ENCODE measurements around the gene PDPN. TPM values are rescaled to one million over a fixed set of nuclear protein-coding genes. Genes with fewer than 3 reads are reported as not detected.
"Not testable (repeated sequence)": the region's sequence is repeated elsewhere in the genome, so short reads cannot be mapped to it uniquely, and the experiment has no call there.

Gene PDPN
- total RNA-seq, 1 experiment from 2014 or later = not detected

DNA sequence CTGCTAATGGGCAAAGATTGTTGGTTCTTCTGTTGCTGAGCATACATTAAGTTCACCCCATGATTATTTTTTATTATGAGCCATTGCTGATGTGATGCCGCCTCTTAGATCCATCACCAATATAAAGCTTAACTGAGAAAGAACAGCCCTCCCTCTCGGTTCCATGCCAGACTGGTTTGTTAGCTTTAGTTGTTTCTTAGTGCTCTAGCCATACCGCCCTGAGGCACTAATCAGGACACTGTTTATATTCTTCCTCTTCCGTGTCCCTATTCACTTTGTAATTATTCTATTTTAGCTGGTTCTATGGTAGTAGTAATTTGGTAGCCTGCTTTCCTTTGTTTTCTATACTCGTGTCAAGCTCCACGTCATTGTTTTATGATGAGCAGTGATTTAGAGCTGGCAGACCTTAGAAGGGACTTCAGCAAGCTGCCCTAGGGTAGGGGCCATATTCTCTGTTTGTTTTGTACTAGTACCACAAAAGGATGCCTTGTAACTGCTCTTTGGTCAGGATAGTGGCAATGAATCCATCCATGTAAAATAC lies 27.3 kb upstream of the PDPN start:
- CTCF ChIA-PET = no interaction called here

DNA sequence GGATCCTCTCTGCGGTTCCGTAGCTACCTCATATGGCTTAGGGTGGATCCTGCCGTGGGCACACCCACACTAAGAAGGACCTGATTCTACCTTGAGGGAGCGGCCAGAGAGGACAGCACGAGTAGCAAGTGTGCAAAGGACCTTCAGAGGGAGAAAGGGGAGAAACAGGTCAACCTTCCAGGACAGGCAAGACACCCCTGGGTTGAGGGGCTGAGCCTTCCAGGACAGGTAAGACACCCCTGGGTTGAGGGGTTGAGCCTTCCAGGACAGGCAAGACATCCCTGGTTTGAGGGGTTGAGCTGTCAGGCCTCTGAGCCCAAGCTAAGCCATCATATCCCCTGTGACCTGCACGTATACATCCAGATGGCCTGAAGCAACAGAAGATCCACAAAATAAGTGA lies 23.1 kb upstream of the PDPN start:
- no TSS peak for BruUV-seq (replicated peaks)
- Histone ChIP-seq H2AFZ (no peak overlapping the region), H3K4me3 (no peak overlapping the region), H3K36me3 (ENCODE audit: low read depth) (no peaks in the 10 kb centered on the region), H3F3A (ENCODE audit: insufficient read depth, low read depth) (no peaks in the 10 kb centered on the region), H3K9me3 (ENCODE audit: insufficient read depth, low read depth) (no peaks in the 10 kb centered on the region), H3K27me3 (ENCODE audit: insufficient read depth, low read depth) (peaks cover 56% of the 10 kb centered on the region), H3K9me2 (ENCODE audit: insufficient read depth) (no peaks in the 10 kb centered on the region), H3K27ac (no peak overlapping the region), H3K4me2 (no peak overlapping the region), H4K20me1 (ENCODE audit: insufficient read depth) (no peaks in the 10 kb centered on the region), H3K79me2 (ENCODE audit: low read depth) (no peaks in the 10 kb centered on the region), H3K4me1 (replicated peaks; ENCODE audit: insufficient read depth) (no peaks in the 10 kb centered on the region)
- DNase-seq = no peak
- intact Hi-C loops (cut with micrococcal nuclease; ENCODE audit: unreplicated experiment) = no loop called here
- ChIA-PET CTCF (no interaction called here), POLR2A (ENCODE audit: unreplicated experiment) (no interaction called here)
- TF ChIP-seq EZH2 (IDR thresholded peaks at IDR 0.05; ENCODE audit: low read depth) = no peak
- TF ChIP-seq, protein P1, sequence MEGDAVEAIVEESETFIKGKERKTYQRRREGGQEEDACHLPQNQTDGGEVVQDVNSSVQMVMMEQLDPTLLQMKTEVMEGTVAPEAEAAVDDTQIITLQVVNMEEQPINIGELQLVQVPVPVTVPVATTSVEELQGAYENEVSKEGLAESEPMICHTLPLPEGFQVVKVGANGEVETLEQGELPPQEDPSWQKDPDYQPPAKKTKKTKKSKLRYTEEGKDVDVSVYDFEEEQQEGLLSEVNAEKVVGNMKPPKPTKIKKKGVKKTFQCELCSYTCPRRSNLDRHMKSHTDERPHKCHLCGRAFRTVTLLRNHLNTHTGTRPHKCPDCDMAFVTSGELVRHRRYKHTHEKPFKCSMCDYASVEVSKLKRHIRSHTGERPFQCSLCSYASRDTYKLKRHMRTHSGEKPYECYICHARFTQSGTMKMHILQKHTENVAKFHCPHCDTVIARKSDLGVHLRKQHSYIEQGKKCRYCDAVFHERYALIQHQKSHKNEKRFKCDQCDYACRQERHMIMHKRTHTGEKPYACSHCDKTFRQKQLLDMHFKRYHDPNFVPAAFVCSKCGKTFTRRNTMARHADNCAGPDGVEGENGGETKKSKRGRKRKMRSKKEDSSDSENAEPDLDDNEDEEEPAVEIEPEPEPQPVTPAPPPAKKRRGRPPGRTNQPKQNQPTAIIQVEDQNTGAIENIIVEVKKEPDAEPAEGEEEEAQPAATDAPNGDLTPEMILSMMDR (conservative IDR thresholded peaks at IDR 0.05) = no peak

More for the DNA sequence above, 27.3 kb upstream of the PDPN start:
- TF ChIP-seq, protein P1 (conservative IDR thresholded peaks at IDR 0.05) = no peak
- no peak for TF ChIP-seq EZH2 (IDR thresholded peaks at IDR 0.05; ENCODE audit: low read depth)
- intact Hi-C loops (cut with micrococcal nuclease; ENCODE audit: unreplicated experiment) = no loop called here
- no peak for DNase-seq
- Histone ChIP-seq H3F3A (ENCODE audit: insufficient read depth, low read depth) (no peaks in the 10 kb centered on the region), H3K27ac (no peak overlapping the region), H3K9me3 (ENCODE audit: insufficient read depth, low read depth) (no peaks in the 10 kb centered on the region), H3K36me3 (ENCODE audit: low read depth) (no peaks in the 10 kb centered on the region), H4K20me1 (ENCODE audit: insufficient read depth) (no peaks in the 10 kb centered on the region), H3K79me2 (ENCODE audit: low read depth) (no peaks in the 10 kb centered on the region), H3K9me2 (ENCODE audit: insufficient read depth) (no peaks in the 10 kb centered on the region), H3K27me3 (ENCODE audit: insufficient read depth, low read depth) (peaks cover 36% of the 10 kb centered on the region), H2AFZ (no peak overlapping the region), H3K4me2 (no peak overlapping the region), H3K4me3 (no peak overlapping the region), H3K4me1 (replicated peaks; ENCODE audit: insufficient read depth) (no peaks in the 10 kb centered on the region)
- POLR2A ChIA-PET (ENCODE audit: unreplicated experiment) = no interaction called here
- BruUV-seq (replicated peaks) = no TSS peak

DNA sequence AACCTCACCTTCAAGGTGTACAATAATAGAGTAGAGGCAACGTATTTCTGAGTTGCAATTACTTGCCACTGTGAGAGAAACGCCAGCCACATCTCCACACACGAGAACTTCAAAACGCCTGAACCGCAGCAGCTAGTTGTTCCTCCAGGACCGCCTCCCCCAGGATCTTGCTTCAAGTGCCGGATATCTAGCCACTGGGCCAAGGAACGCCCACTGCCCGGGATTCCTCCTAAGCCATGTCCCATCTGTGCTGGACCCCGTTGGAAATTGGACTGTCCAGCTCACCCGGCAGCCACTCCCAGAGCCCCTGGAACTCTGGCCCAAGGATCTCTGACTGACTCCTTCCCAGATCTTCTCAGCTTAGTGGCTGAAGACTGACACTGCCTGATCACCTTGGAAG lies 20.7 kb upstream of the PDPN start:
- POLR2A ChIA-PET (ENCODE audit: unreplicated experiment); H3K4me3 ChIP-seq; H3K9me2 ChIP-seq (ENCODE audit: insufficient read depth); intact Hi-C loops (cut with micrococcal nuclease; ENCODE audit: unreplicated experiment); H3K9me3 ChIP-seq (ENCODE audit: insufficient read depth, low read depth); H3K27ac ChIP-seq; H3K4me2 ChIP-seq; H3K36me3 ChIP-seq (ENCODE audit: low read depth); BruUV-seq (replicated peaks); H3K4me1 ChIP-seq (replicated peaks; ENCODE audit: insufficient read depth); H2AFZ ChIP-seq; H4K20me1 ChIP-seq (ENCODE audit: insufficient read depth); CTCF ChIA-PET; H3K79me2 ChIP-seq (ENCODE audit: low read depth); DNase-seq; H3F3A ChIP-seq (ENCODE audit: insufficient read depth, low read depth): not testable (repeated sequence)
- H3K27me3 ChIP-seq (ENCODE audit: insufficient read depth, low read depth) = peaks cover 43% of the 10 kb centered on the region

DNA sequence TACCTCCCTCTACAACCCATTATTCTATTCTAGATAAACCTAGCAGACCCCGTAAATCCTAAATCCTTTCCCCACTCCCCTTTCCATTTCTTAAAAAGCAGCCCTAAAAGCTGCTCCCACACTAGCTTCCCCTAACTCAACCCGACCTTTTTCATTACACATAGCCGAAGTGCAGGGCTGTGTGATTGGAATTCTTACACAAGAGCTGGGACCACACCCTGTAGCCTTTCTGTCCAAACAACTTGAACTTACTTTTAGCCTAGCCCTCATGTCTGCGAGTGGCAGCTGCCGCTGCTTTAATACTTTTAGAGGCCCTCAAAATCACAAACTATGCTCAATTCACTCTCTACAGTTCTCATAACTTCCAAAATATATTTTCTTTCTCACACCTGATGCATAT lies 19.6 kb upstream of the PDPN start:
- Histone ChIP-seq H3K27me3 (ENCODE audit: insufficient read depth, low read depth) (peaks cover 39% of the 10 kb centered on the region), H2AFZ (no peak overlapping the region), H3K4me3 (no peak overlapping the region), H4K20me1 (ENCODE audit: insufficient read depth) (no peaks in the 10 kb centered on the region), H3K4me2 (no peak overlapping the region), H3K27ac (no peak overlapping the region), H3K36me3 (ENCODE audit: low read depth) (no peaks in the 10 kb centered on the region), H3K4me1 (replicated peaks; ENCODE audit: insufficient read depth) (no peaks in the 10 kb centered on the region), H3K9me3 (ENCODE audit: insufficient read depth, low read depth) (no peaks in the 10 kb centered on the region), H3K79me2 (ENCODE audit: low read depth) (no peaks in the 10 kb centered on the region), H3K9me2 (ENCODE audit: insufficient read depth) (no peaks in the 10 kb centered on the region), H3F3A (ENCODE audit: insufficient read depth, low read depth) (no peaks in the 10 kb centered on the region)
- intact Hi-C loops (cut with micrococcal nuclease; ENCODE audit: unreplicated experiment) = no loop called here
- POLR2A ChIA-PET (ENCODE audit: unreplicated experiment) = no interaction called here
- CTCF ChIA-PET = no interaction called here
- no peak for TF ChIP-seq EZH2 (IDR thresholded peaks at IDR 0.05; ENCODE audit: low read depth)
- TF ChIP-seq, protein P1 (conservative IDR thresholded peaks at IDR 0.05) = no peak
- BruUV-seq (replicated peaks) = no TSS peak
- no peak for DNase-seq

DNA sequence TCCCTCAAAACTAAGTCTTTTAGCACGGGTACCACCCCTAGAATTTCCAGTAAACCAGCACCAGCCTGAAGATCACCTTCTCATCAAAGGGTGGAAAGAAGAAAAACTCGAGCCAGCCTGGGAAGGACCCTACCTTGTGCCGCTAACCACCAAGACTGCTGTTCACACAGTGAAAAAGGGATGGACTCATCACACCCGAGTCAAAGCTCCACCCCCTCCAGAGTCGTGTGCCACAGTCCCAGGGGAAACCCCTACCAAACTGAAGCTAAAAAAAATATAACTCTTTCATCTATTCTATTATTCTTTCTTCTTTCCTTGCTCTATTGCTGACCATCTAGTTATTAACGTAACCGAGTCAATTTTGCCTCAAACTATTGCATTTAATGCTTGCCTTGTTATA lies 13.2 kb upstream of the PDPN start:
- H3K4me2 ChIP-seq; H3K9me2 ChIP-seq (ENCODE audit: insufficient read depth); POLR2A ChIA-PET (ENCODE audit: unreplicated experiment); H2AFZ ChIP-seq; H3K4me1 ChIP-seq (replicated peaks; ENCODE audit: insufficient read depth); BruUV-seq (replicated peaks); H3F3A ChIP-seq (ENCODE audit: insufficient read depth, low read depth); H3K36me3 ChIP-seq (ENCODE audit: low read depth); H3K4me3 ChIP-seq; intact Hi-C loops (cut with micrococcal nuclease; ENCODE audit: unreplicated experiment); H3K9me3 ChIP-seq (ENCODE audit: insufficient read depth, low read depth); H3K79me2 ChIP-seq (ENCODE audit: low read depth); CTCF ChIA-PET; H4K20me1 ChIP-seq (ENCODE audit: insufficient read depth); DNase-seq; H3K27ac ChIP-seq: not testable (repeated sequence)
- H3K27me3 ChIP-seq (ENCODE audit: insufficient read depth, low read depth) = peaks cover 14% of the 10 kb centered on the region; the same call in 1 of the 2 replicates

All from PC-9 (cell line).